C4-2B (cell line): ENCODE data around the gene BTBD2.

Experiments
- CTCF ChIP-seq: fragments of 450-650 bp; conservative IDR thresholded peaks from 2 replicates; pipeline ENCODE4 v1.5.1; 2017; ENCODE audit warnings: mild to moderate bottlenecking
- ZFX ChIP-seq: fragments of 450-650 bp; IDR thresholded peaks from 2 replicates; pipeline ENCODE4 v1.6.1; 2017

GRCh38 chr19:2012941-2013682 lies 2.4 kb downstream of the BTBD2 start:
- TF ChIP-seq CTCF (no peak), ZFX (no peak)
